KOPT-K1 (cell line): ENCODE data around the gene SLC6A7.

Experiments used
- H3K27ac ChIP-seq: fragments of 200-600 bp; sonication (generic); 2 replicates; pipeline ENCODE4 v1.5.1; 2016; ENCODE audit warnings: antibody characterized with exemption, mild to moderate bottlenecking, low read depth, low read length; ENCODE audit not compliant: poor library complexity, severe bottlenecking
- H3K36me3 ChIP-seq: fragments of 200-600 bp; sonication (generic); 2 replicates; pipeline ENCODE4 v1.5.1; 2017; ENCODE audit warnings: antibody characterized with exemption, mild to moderate bottlenecking, low read length, moderate library complexity; ENCODE audit not compliant: insufficient read depth
- H3K9me3 ChIP-seq: fragments of 200-600 bp; sonication (generic); 2 replicates; pipeline ENCODE4 v1.5.1; 2017; ENCODE audit warnings: antibody characterized with exemption, low read length, mild to moderate bottlenecking; ENCODE audit not compliant: insufficient read depth, poor library complexity, severe bottlenecking

The SLC6A7 gene

GRCh38 chr5:150209099-150209635 is 19.3 kb downstream of the SLC6A7 start:
- Histone ChIP-seq H3K36me3 (no peaks in the 10 kb centered on the region), H3K9me3 (no peaks in the 10 kb centered on the region), H3K27ac (no peak overlapping the region)

DNA sequence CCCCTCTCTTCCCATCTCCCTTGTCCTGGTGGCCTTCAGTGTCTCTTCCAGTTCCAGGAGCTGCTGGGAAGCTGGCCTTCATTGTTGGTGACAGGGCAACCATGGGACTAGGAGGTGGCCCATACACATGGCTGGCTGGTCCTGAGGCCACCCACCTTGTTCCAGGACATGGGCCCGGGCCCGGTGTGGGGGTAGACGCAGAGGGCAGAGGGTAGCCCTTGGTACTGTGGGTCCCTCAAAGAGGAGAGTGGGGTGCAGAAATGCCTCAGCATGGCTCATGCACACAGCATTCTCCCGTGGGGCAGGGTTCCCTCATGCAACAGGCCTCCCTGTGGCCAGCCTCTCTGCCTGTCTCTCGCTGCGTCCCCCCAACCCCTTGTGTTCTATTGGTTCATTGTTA is 20.8 kb downstream of the SLC6A7 start:
- Histone ChIP-seq H3K9me3 (no peaks in the 10 kb centered on the region), H3K36me3 (no peaks in the 10 kb centered on the region), H3K27ac (no peak overlapping the region)

DNA sequence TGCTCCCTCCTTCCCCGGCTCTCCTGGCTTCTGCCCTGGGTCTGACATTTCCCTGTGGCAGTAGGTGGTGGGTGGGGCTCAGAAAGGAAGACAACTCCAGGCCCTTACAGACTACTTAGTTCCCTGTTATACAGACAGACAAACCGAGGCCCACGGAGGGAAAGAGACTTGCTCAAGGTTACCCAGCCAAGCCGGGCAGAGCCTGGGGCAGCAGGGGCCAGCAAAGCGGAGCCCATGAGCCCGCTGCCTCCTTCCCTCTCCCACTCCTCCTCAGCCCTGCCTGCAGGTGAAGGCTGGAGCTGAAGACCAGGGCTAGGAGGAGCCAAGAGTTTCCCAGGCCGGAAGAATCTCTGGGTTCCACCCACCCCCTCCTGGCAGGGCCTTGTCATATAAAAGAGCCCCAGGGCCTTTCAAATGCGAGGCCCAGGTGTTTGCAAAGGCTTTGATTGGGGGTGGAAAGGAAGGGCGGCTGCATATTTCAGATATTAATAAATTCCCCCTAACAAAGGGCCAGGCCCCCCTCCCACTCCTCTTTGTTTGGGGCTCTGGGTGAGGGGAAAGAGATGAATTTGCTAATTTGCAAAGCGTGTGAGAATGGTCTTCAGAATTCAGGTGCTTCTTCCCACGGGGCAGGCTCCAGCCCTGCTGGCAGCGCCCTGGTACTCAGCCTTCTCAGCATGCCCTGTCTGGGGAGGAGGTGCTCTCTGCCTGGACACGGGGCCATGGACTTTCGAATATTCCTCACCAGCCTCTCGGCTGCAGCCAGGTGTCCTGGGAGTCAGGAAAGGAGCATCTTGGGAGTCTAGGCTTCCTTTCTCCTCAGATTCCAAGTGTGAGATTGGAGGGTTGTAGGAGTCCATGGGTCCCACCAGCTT is 21.5 kb downstream of the SLC6A7 start:
- no peak overlapping the region for H3K27ac ChIP-seq
- no peaks in the 10 kb centered on the region for H3K36me3 ChIP-seq

DNA sequence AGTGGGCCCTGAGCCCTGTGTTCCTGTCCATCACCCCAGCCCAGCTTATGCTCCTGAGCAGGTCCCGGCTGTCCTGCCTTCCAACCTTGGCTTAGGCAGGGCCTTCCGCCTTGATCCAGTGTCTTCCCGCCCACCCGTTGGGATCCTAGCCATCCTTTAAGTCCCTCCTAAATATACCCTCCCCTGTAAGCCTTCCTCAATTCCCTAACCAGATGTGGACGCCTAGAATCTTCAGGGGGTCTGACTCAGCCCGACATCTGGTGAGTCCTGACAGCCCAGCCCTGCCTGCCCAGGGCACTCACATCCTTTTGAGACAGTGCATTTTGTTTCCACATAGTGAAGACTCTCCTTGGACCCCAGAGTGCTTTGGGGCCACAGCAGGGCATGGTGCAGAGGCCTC is 23.7 kb downstream of the SLC6A7 start:
- no peaks in the 10 kb centered on the region for H3K36me3 ChIP-seq
- H3K9me3 ChIP-seq: no peaks in the 10 kb centered on the region
- H3K27ac ChIP-seq: no peak overlapping the region

More for the DNA sequence above, 21.5 kb downstream of the SLC6A7 start:
- H3K9me3 ChIP-seq: no peaks in the 10 kb centered on the region

DNA sequence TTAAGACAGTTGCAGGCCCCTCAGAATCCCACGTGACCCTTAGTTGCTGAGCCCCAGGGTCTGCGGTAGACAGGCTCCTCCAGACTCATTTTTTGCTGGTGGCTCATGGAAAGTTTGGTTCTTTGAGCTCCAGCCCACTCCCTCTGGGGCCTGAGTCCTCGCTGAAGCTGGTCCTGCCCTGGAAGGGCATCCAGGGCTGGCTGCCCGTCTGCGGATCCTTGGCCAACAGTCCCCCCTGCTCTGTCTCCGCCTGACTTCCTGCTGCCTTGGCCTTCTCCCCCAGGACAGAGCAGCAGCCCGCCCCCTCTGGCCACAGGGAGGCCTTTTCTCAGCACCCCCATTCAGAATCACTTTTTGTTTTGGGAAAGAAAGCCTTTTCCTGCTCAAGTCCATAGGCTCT is 24.4 kb downstream of the SLC6A7 start:
- H3K9me3 ChIP-seq: no peaks in the 10 kb centered on the region
- H3K36me3 ChIP-seq: no peaks in the 10 kb centered on the region
- no peak overlapping the region for H3K27ac ChIP-seq

GRCh38 chr5:150215979-150216944 is 26.4 kb downstream of the SLC6A7 start:
- Histone ChIP-seq H3K36me3 (no peaks in the 10 kb centered on the region), H3K27ac (no peak overlapping the region), H3K9me3 (no peaks in the 10 kb centered on the region)

GRCh38 chr5:150217038-150217437 is 27.2 kb downstream of the SLC6A7 start:
- H3K9me3 ChIP-seq: no peaks in the 10 kb centered on the region
- H3K36me3 ChIP-seq: no peaks in the 10 kb centered on the region
- H3K27ac ChIP-seq: no peak overlapping the region

DNA sequence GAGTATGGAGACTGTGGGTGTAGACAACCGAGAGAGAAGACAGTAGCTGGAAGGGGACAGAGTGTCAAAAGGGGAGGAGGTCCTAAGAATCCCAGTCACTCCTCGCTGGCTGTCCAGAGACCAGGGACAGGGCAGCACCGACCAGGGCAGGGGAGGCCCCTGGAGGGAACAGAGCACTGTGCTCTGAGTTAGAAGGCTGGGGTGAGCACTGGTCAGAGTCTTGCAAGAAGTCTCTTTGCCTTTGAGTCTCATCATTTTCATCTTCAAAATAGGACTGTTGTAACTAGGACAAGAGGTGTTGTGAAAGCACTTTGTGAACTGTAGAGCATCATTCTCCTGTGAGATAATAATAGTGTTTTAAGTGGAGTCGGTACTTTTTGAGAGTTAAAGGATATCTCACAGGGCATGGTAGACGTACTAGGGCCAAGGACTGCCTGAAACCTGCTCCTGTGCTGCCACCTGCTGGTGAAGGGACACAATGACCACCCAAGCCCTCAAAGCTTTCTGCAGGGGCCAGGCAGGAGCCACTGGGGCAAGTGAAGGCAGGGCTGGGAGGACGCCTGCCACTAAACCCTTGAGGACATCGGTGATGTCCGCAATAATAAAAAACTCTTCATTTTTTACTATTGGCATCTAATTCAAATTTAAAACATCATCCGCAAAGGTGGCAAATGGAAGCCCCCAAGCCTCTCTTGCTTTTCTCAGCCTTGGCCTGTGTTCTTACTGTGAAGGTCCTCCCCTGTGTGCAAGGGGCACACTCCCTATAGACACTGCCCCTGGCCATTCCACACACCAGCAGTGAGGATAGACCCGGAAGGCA is 28.2 kb downstream of the SLC6A7 start:
- Histone ChIP-seq H3K27ac (no peak overlapping the region), H3K36me3 (no peaks in the 10 kb centered on the region), H3K9me3 (no peaks in the 10 kb centered on the region)

DNA sequence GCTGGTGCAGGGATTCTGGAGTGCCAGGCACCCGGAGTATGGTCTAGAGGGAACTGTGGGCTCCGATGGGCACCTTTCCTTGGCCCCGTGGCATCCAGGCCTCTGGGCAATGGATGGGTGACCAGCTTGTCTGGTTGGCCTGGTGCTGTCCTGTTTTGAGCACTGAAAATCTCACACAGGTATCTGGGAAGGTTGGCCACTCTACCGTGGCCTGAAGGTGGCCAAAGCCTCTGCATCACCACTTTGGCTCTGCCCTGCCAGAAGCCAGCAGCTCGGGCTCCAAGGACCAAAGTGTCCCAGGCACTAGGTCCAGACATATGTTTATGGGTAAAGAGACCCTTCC is 28.8 kb downstream of the SLC6A7 start:
- Histone ChIP-seq H3K36me3 (no peaks in the 10 kb centered on the region), H3K9me3 (no peaks in the 10 kb centered on the region), H3K27ac (no peak overlapping the region)

- no peaks in the 10 kb centered on the region for H3K9me3 ChIP-seq
- H3K36me3 ChIP-seq: no peaks in the 10 kb centered on the region
- H3K27ac ChIP-seq: no peak overlapping the region
Observed at GRCh38 chr5:150219142-150219541, 29.3 kb downstream of the SLC6A7 start.

- no peak overlapping the region for H3K27ac ChIP-seq
- no peaks in the 10 kb centered on the region for H3K36me3 ChIP-seq
- no peaks in the 10 kb centered on the region for H3K9me3 ChIP-seq
Observed at GRCh38 chr5:150219861-150220260, 30.0 kb downstream of the SLC6A7 start.

- no peak overlapping the region for H3K27ac ChIP-seq
- H3K36me3 ChIP-seq: no peaks in the 10 kb centered on the region
- no peaks in the 10 kb centered on the region for H3K9me3 ChIP-seq
Observed at GRCh38 chr5:150221471-150221870, 31.6 kb downstream of the SLC6A7 start.

GRCh38 chr5:150222906-150223305 is 33.0 kb downstream of the SLC6A7 start:
- H3K36me3 ChIP-seq: no peaks in the 10 kb centered on the region
- no peaks in the 10 kb centered on the region for H3K9me3 ChIP-seq
- no peak overlapping the region for H3K27ac ChIP-seq

DNA sequence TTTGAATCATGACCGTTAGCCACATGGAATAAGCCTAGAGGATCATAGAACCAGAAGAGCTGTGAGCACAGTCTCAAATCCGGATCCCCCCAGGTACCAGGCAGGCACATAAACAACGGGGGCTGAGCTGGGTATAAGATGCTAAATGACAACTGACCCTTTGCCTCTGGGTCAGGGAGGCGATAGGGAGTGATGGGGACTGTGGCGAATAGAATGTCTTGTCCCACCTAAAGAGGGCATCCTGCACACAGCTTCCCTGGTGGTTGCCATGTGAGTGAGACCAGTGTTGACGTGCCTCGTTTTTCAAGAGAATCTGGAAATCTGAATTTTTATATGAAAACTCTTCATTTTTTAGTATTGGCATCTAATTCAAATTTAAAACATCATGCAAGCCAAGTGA is 33.6 kb downstream of the SLC6A7 start:
- Histone ChIP-seq H3K9me3 (no peaks in the 10 kb centered on the region), H3K36me3 (no peaks in the 10 kb centered on the region), H3K27ac (no peak overlapping the region)
